H1 (cell line): Measurements from ENCODE around the gene ADNP. TPM values are rescaled to one million over a fixed set of nuclear protein-coding genes. Genes with fewer than 3 reads are reported as not detected.

Source experiments
- CTCF ChIA-PET: fragments of 300-600 bp; sonication (Branson Sonifier 250); formaldehyde crosslinking; loops from one replicate; lab custom pipeline; 2021; ENCODE audit not compliant: partially characterized antibody; lab: Charles Lee
- POLR2A ChIA-PET: fragments of 300-600 bp; sonication (Branson Sonifier 250); formaldehyde crosslinking; loops from one replicate; lab custom pipeline; 2021; ENCODE audit warnings: inconsistent platforms; ENCODE audit not compliant: partially characterized antibody; lab: Charles Lee
- DNase-seq, 2 experiments: peaks; one replicate each; pipeline versions ENCODE4 v3.0.0 to v3.0.0-alpha.2; 2010 to 2022; ENCODE audit warnings: low spot score in 2 of 2, low read depth in 1 of 2, mixed read lengths in 1 of 2
- FAIRE-seq: peaks from 2 replicates; lab custom pipeline; 2011; peaks lifted over from hg19 to GRCh38; lab: Jason Lieb, UNC
- H2AFZ ChIP-seq: 2 replicates; pipeline ENCODE4 v1.8.1; 2012; ENCODE audit warnings: low read length, inconsistent platforms
- H2AK5ac ChIP-seq: 2 replicates; pipeline ENCODE4 v1.6.1; 2013; ENCODE audit warnings: low read depth, low read length
- H2BK120ac ChIP-seq: replicated peaks from 2 replicates; pipeline ENCODE3; 2013; ENCODE audit warnings: low read depth, low read length, inconsistent platforms
- H2BK12ac ChIP-seq: 2 replicates; pipeline ENCODE4 v1.6.1; 2013; ENCODE audit warnings: low read depth, low read length
- H2BK15ac ChIP-seq: 2 replicates; pipeline ENCODE4 v1.6.1; 2013; ENCODE audit warnings: low read length
- H2BK20ac ChIP-seq: 2 replicates; pipeline ENCODE4 v1.6.1; 2013; ENCODE audit warnings: low read length
- H2BK5ac ChIP-seq: 2 replicates; pipeline ENCODE4 v1.6.1; 2013; ENCODE audit warnings: low read depth, low read length
- H3K14ac ChIP-seq: 2 replicates; pipeline ENCODE4 v1.6.1; 2013; ENCODE audit warnings: inconsistent platforms; ENCODE audit not compliant: insufficient read length
- H3K18ac ChIP-seq: 2 replicates; pipeline ENCODE4 v1.6.1; 2013; ENCODE audit warnings: low read length; ENCODE audit errors: extremely low read depth
- H3K23ac ChIP-seq: 2 replicates; pipeline ENCODE4 v1.6.1; 2013; ENCODE audit warnings: inconsistent platforms; ENCODE audit not compliant: insufficient read length
- H3K23me2 ChIP-seq: 2 replicates; pipeline ENCODE4 v1.6.1; 2013; ENCODE audit warnings: low read depth, low read length
- H3K27ac ChIP-seq: 2 replicates; pipeline ENCODE4 v1.6.1; 2011; ENCODE audit warnings: low read depth, low read length, inconsistent platforms
- H3K27me3 ChIP-seq, 4 experiments: replicated peaks in 1 of 4; 1 replicate in 1 of 4; 2 replicates in 3 of 4; pipeline versions ENCODE4 v1.6.1 to v1.8.1; 2011 to 2013; ENCODE audit warnings: low read length in 3 of 4, mild to moderate bottlenecking in 3 of 4, inconsistent platforms in 2 of 4, mixed read lengths in 2 of 4, moderate library complexity in 1 of 4; ENCODE audit not compliant: control insufficient read depth in 3 of 4, insufficient read depth in 3 of 4; ENCODE audit errors: extremely low read depth in 1 of 4
- H3K36me3 ChIP-seq, 4 experiments: 2 replicates each; pipeline versions ENCODE4 v1.6.1 to v1.8.1; 2011 to 2013; ENCODE audit warnings: mild to moderate bottlenecking in 4 of 4, low read length in 3 of 4, moderate library complexity in 2 of 4, control low read depth in 1 of 4, inconsistent platforms in 1 of 4; ENCODE audit not compliant: insufficient read depth in 4 of 4, control insufficient read depth in 2 of 4
- H3K4ac ChIP-seq: replicated peaks from 2 replicates; pipeline ENCODE3; 2013; ENCODE audit warnings: low read length, low read depth, mixed read lengths, inconsistent platforms; ENCODE audit not compliant: insufficient read length
- H3K4me1 ChIP-seq, 4 experiments: replicated peaks in 1 of 4; 1 replicate in 1 of 4; 2 replicates in 3 of 4; pipeline versions ENCODE4 v1.6.1 to v1.8.1; 2011 to 2013; ENCODE audit warnings: low read length in 3 of 4, inconsistent platforms in 2 of 4, mixed read lengths in 1 of 4; ENCODE audit not compliant: insufficient read depth in 4 of 4, control insufficient read depth in 3 of 4
- H3K4me2 ChIP-seq, 2 experiments: 2 replicates each; pipeline versions ENCODE4 v1.6.1 to v1.8.1; 2011 to 2013; ENCODE audit warnings: low read depth in 2 of 2, low read length in 2 of 2, control low read depth in 1 of 2, inconsistent platforms in 1 of 2, mild to moderate bottlenecking in 1 of 2; ENCODE audit not compliant: insufficient read depth in 1 of 2
- H3K4me3 ChIP-seq, 4 experiments: fragments of 200-600, 300-600 bp in 1 of 4; sonication (generic), shearing (Covaris generic), sonication (Bioruptor Twin) in 1 of 4; 2 replicates each; pipeline versions ENCODE4 v1.5.1 to v1.8.1; 2011 to 2016; ENCODE audit warnings: low read length in 4 of 4, low read depth in 3 of 4, control low read depth in 2 of 4, inconsistent platforms in 2 of 4, mild to moderate bottlenecking in 2 of 4, mixed read lengths in 1 of 4, moderate library complexity in 1 of 4; ENCODE audit not compliant: insufficient read depth in 2 of 4; ENCODE audit errors: extremely low read depth in 1 of 4
- H3K56ac ChIP-seq: replicated peaks from 2 replicates; pipeline ENCODE3; 2013; ENCODE audit warnings: low read depth, mild to moderate bottlenecking, mixed read lengths, low read length, inconsistent platforms; ENCODE audit not compliant: insufficient read length
- H3K79me1 ChIP-seq: 2 replicates; pipeline ENCODE4 v1.6.1; 2013; ENCODE audit warnings: low read depth, low read length, control low read depth
- H3K79me2 ChIP-seq, 2 experiments: 2 replicates each; pipeline versions ENCODE4 v1.6.1 to v1.8.1; 2012 to 2013; ENCODE audit warnings: low read length in 2 of 2, mild to moderate bottlenecking in 2 of 2, inconsistent platforms in 1 of 2; ENCODE audit not compliant: insufficient read depth in 2 of 2, control insufficient read depth in 1 of 2
- H3K9ac ChIP-seq, 4 experiments: replicated peaks in 1 of 4; 1 replicate in 1 of 4; 2 replicates in 3 of 4; pipeline versions ENCODE4 v1.6.1 to v1.8.1; 2011 to 2013; ENCODE audit warnings: low read depth in 3 of 4, low read length in 3 of 4, control low read depth in 2 of 4, mild to moderate bottlenecking in 2 of 4, moderate library complexity in 2 of 4, inconsistent platforms in 1 of 4; ENCODE audit errors: extremely low read depth in 1 of 4
- H3K9me3 ChIP-seq, 2 experiments: 2 replicates each; pipeline versions ENCODE4 v1.6.1 to v1.8.1; 2012 to 2013; ENCODE audit warnings: mild to moderate bottlenecking in 2 of 2, moderate library complexity in 2 of 2, control low read depth in 1 of 2, inconsistent platforms in 1 of 2, low read depth in 1 of 2, low read length in 1 of 2, mixed read lengths in 1 of 2; ENCODE audit not compliant: insufficient read depth in 2 of 2
- H4K20me1 ChIP-seq, 2 experiments: replicated peaks in 1 of 2; 2 replicates each; pipeline versions ENCODE3 to v1.8.1; 2011 to 2013; ENCODE audit warnings: inconsistent platforms in 2 of 2, low read length in 2 of 2, mild to moderate bottlenecking in 1 of 2; ENCODE audit not compliant: insufficient read depth in 2 of 2, control insufficient read depth in 1 of 2
- H4K5ac ChIP-seq: 2 replicates; pipeline ENCODE4 v1.6.1; 2013; ENCODE audit warnings: low read length, low read depth, mixed read lengths, inconsistent platforms; ENCODE audit not compliant: insufficient read length
- H4K8ac ChIP-seq: 2 replicates; pipeline ENCODE4 v1.8.0; 2013; ENCODE audit warnings: mild to moderate bottlenecking, moderate library complexity, low read length, inconsistent platforms; ENCODE audit not compliant: insufficient read depth; ENCODE audit errors: extremely low read depth
- H4K91ac ChIP-seq: replicated peaks from 2 replicates; pipeline ENCODE3; 2013; ENCODE audit warnings: low read length, mixed read lengths, inconsistent platforms; ENCODE audit not compliant: insufficient read length
- ASH2L ChIP-seq: fragments of 200-600, 300-600 bp; sonication (generic); IDR thresholded peaks from one replicate; pipeline ENCODE4 v1.7.1; 2017; ENCODE audit warnings: low read length
- CBX5 ChIP-seq: fragments of 300-800, 300-1000 bp; sonication (generic); IDR thresholded peaks from 2 replicates; pipeline ENCODE4 v1.7.1; 2016; ENCODE audit warnings: antibody characterized with exemption, low read length, low read depth
- CEBPB ChIP-seq: IDR thresholded peaks from 2 replicates; pipeline ENCODE4 v1.6.1; 2012; ENCODE audit warnings: low read depth, low read length
- CHD2 ChIP-seq: IDR thresholded peaks from 2 replicates; pipeline ENCODE4 v1.6.1; 2012; ENCODE audit warnings: low read length, improper control_type of control experiment
- EZH2 ChIP-seq: fragments of 200-600 bp; sonication (generic); IDR thresholded peaks from 2 replicates; pipeline ENCODE4 v1.7.1; 2012; ENCODE audit warnings: low read depth, mild to moderate bottlenecking, moderate library complexity, low read length, inconsistent platforms; ENCODE audit not compliant: severe bottlenecking
- HDAC2 ChIP-seq, 2 experiments: fragments of 300-600 bp in 1 of 2; sonication (generic) in 1 of 2; IDR thresholded peaks; 2 replicates each; pipeline ENCODE4 v1.6.1; 2011 to 2012; ENCODE audit warnings: low read depth in 2 of 2, low read length in 2 of 2, mild to moderate bottlenecking in 2 of 2, moderate library complexity in 2 of 2, borderline replicate concordance in 1 of 2, inconsistent platforms in 1 of 2
- KDM1A ChIP-seq: fragments of 200-600, 300-600 bp; sonication (generic); IDR thresholded peaks from 2 replicates; pipeline ENCODE4 v1.7.1; 2016; ENCODE audit warnings: mild to moderate bottlenecking, low read length, borderline replicate concordance
- KDM5A ChIP-seq: fragments of 200-600 bp; IDR thresholded peaks from 2 replicates; pipeline ENCODE4 v1.7.1; 2012; ENCODE audit warnings: mild to moderate bottlenecking, low read length, inconsistent platforms, mixed read lengths
- RAD21 ChIP-seq, 2 experiments: IDR thresholded peaks in 1 of 2; conservative IDR thresholded peaks in 1 of 2; 2 replicates each; pipeline ENCODE4 v1.6.1; 2011; ENCODE audit warnings: low read depth in 2 of 2, low read length in 2 of 2, improper control_type of control experiment in 1 of 2, inconsistent platforms in 1 of 2, mild to moderate bottlenecking in 1 of 2, moderate library complexity in 1 of 2
- RFX5 ChIP-seq: IDR thresholded peaks from 2 replicates; pipeline ENCODE4 v1.6.1; 2011; ENCODE audit warnings: low read depth, low read length, improper control_type of control experiment, borderline replicate concordance
- SP2 ChIP-seq: IDR thresholded peaks from 2 replicates; pipeline ENCODE4 v1.6.1; 2012; ENCODE audit warnings: mild to moderate bottlenecking, low read length, inconsistent platforms
- SUZ12 ChIP-seq: fragments of 200-600 bp; sonication (generic); IDR thresholded peaks from 2 replicates; pipeline ENCODE4 v1.6.1; 2012; ENCODE audit warnings: mild to moderate bottlenecking, inconsistent platforms, low read length, moderate library complexity, mixed read lengths
- TAF7 ChIP-seq: optimal IDR thresholded peaks from 2 replicates; pipeline ENCODE3; 2011; ENCODE audit warnings: low read depth, mild to moderate bottlenecking, inconsistent platforms, low read length, moderate library complexity, borderline replicate concordance
- YY1 ChIP-seq: IDR thresholded peaks from 2 replicates; pipeline ENCODE4 v1.6.1; 2011; ENCODE audit warnings: low read depth, mild to moderate bottlenecking, low read length
- polyA plus RNA-seq, 7 experiments: library from polyadenylated mRNA; depleted of rRNA in 3 of 7; stranded (reverse) in 5 of 7; unstranded in 2 of 7; fragments of >200 nt in 5 of 7; fragments of 200-250 nt in 2 of 7; gene quantifications; 1 replicate in 5 of 7; 2 replicates in 1 of 7; 4 replicates in 1 of 7; pipeline versions ENCODE4 v1.2.1 to v1.2.3, GENCODE V29; 2011 to 2013; ENCODE audit warnings: missing spikeins in 2 of 7, mixed read lengths in 2 of 7
- total RNA-seq: library from RNA; stranded (reverse); fragmentation: NEBNext Ultra II Directional; extraction: Animal tissue kit (Norgen Biotek cat#: 25700); gene quantifications from 2 replicates; pipeline ENCODE4 v1.2.1, GENCODE V29; 2021

Gene ADNP
- total and polyA plus RNA-seq, 2 of the 8 experiments (the other 6 are each of a cell fraction or from before 2014, with no cell fraction given), result 31.6 to 123 TPM

DNA sequence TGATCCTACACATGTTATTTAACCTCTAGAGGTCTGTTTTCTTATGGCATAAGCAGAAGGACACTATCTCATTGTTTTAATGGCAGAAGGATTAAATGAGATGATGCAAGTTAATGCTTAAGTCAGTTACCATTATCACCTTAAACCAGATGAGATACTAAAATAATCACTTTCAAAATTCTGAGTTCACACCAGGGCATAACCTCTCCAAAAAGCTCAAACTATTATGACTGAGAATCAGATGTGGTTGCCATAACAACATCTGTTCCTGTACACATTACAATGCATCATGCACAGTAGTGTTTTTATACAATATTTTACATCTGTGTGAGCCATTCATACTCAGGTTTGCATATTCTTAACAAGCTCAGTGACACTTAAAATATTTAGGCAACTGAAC lies 10.2 kb downstream of the ADNP start:
- no peak for FAIRE-seq
- Histone ChIP-seq H3K18ac (no peak overlapping the region), H2BK15ac (no peak overlapping the region), H4K8ac (no peak overlapping the region), H2AK5ac (no peak overlapping the region), H2BK12ac (no peak overlapping the region), H3K9ac (no peak overlapping the region), H3K27ac (no peak overlapping the region), H3K79me2 (peaks cover 75 to 100% of the 10 kb centered on the region in 2 experiments), H3K27me3 (no peaks in the 10 kb centered on the region), H3K4me2 (no peak overlapping the region), H3K4me3 (no peak overlapping the region), H3K36me3 (peaks cover 0 to 44% (median 5%) of the 10 kb centered on the region in 4 experiments; a peak in 6 of 8 replicates), H2AFZ (no peak overlapping the region), H3K4me1 (peaks cover 0 to 15% (median 6%) of the 10 kb centered on the region in 4 experiments; a peak in 4 of 7 replicates), H2BK5ac (no peak overlapping the region), H3K56ac (no peak overlapping the region), H3K23me2 (no peaks in the 10 kb centered on the region), H3K23ac (no peak overlapping the region), H3K14ac (no peak overlapping the region), H2BK20ac (no peak overlapping the region), H3K79me1 (peaks cover 2% of the 10 kb centered on the region; the same call in 1 of the 2 replicates), H3K4ac (no peak overlapping the region), H4K5ac (no peak overlapping the region), H4K91ac (no peak overlapping the region), H4K20me1 (peaks cover 50 to 62% of the 10 kb centered on the region in 2 experiments), H3K9me3 (no peaks in the 10 kb centered on the region), H2BK120ac (no peak overlapping the region)
- CTCF ChIA-PET, result interaction anchor here (1.0 to 2.5 kb wide), 6 partner anchors 8 to 128 kb away, joined by 3 to 12 read pairs (median 6); partner anchors contain the start of genes ADNP and BCAS4
- POLR2A ChIA-PET, result interaction anchor here (0.8 to 13.9 kb wide), 6 partner anchors 9 to 36 kb away, joined by 3 to 206 read pairs (median 4); partner anchors contain the start of gene ADNP
- no peak for DNase-seq
- TF ChIP-seq EZH2 (no peak), ASH2L (no peak), RAD21 (IDR thresholded peaks at IDR 0.05 in 1 of 2, conservative IDR thresholded peaks at IDR 0.05 in 1 of 2; ENCODE audit: low read depth in 2 of 2, low read length in 2 of 2) (no peak), TAF7 (no peak), CEBPB (no peak), RFX5 (no peak), CHD2 (no peak), KDM5A (no peak), KDM1A (no peak), HDAC2 (IDR thresholded peaks at IDR 0.05; ENCODE audit: borderline replicate concordance in 1 of 2, low read depth in 2 of 2, low read length in 2 of 2) (no peak), SUZ12 (no peak), CBX5 (no peak), SP2 (no peak), YY1 (no peak)
